HG02870 (cell line): ENCODE measurements around the gene RIC8B.

Experiments
- ATAC-seq: cut with Tn5 transposase; IDR thresholded peaks from one replicate; pipeline ENCODE4 v1.9.1; 2021; ENCODE audit warnings: mild to moderate bottlenecking, moderate library complexity; ENCODE audit not compliant: unreplicated experiment

The RIC8B gene

GRCh38 chr12:106866426-106867080 lies 92.1 kb downstream of the RIC8B start:
- no peak for ATAC-seq

- no peak for ATAC-seq
These were observed 93.2 kb downstream of the RIC8B start for GRCh38 chr12:106867651-106868050.

GRCh38 chr12:106868982-106869700 lies 94.7 kb downstream of the RIC8B start:
- no peak for ATAC-seq

- ATAC-seq, result no peak
These were observed 95.6 kb downstream of the RIC8B start for GRCh38 chr12:106870116-106870515.

GRCh38 chr12:106871477-106871876 lies 97.0 kb downstream of the RIC8B start:
- no peak for ATAC-seq

- no peak for ATAC-seq
These were observed 99.5 kb downstream of the RIC8B start for GRCh38 chr12:106873983-106874382.

- no peak for ATAC-seq
These were observed 104.3 kb downstream of the RIC8B start for GRCh38 chr12:106878804-106879203.

GRCh38 chr12:106879612-106880011 lies 105.1 kb downstream of the RIC8B start:
- no peak for ATAC-seq

GRCh38 chr12:106883426-106883825 lies 108.9 kb downstream of the RIC8B start:
- no peak for ATAC-seq

- no peak for ATAC-seq
These were observed 110.5 kb downstream of the RIC8B start for GRCh38 chr12:106885026-106885425.

- no peak for ATAC-seq
These were observed 111.2 kb downstream of the RIC8B start for GRCh38 chr12:106885541-106886249.

- no peak for ATAC-seq
These were observed 112.5 kb downstream of the RIC8B start for GRCh38 chr12:106886932-106887331.

GRCh38 chr12:106888348-106888970 lies 114.0 kb downstream of the RIC8B start:
- no peak for ATAC-seq

- ATAC-seq, result no peak
These were observed 114.8 kb downstream of the RIC8B start for GRCh38 chr12:106889326-106889725.

GRCh38 chr12:106889950-106890626 lies 115.6 kb downstream of the RIC8B start:
- ATAC-seq, result no peak

- no peak for ATAC-seq
These were observed 117.6 kb downstream of the RIC8B start for GRCh38 chr12:106892075-106892474.

GRCh38 chr12:106893451-106893850 lies 119.0 kb downstream of the RIC8B start:
- ATAC-seq, result no peak

GRCh38 chr12:106894774-106895173 lies 120.3 kb downstream of the RIC8B start:
- no peak for ATAC-seq

- ATAC-seq, result no peak
These were observed 122.1 kb downstream of the RIC8B start for GRCh38 chr12:106896603-106897002.

GRCh38 chr12:106897082-106897481 lies 122.6 kb downstream of the RIC8B start:
- ATAC-seq, result no peak
